ENCODE measurements around the gene KNCN. TPM values are rescaled to one million over a fixed set of nuclear protein-coding genes. Genes with fewer than 3 reads are reported as not detected.

The KNCN gene
- total RNA-seq, 4 donors from 2014 or later = not detected

GRCh38 chr1:46506470-46507219 is 44.8 kb downstream of the KNCN start:
- TF ChIP-seq CTCF (IDR thresholded peaks at IDR 0.05) = no peak
- DNase-seq (ENCODE audit: low spot score) = no peak

GRCh38 chr1:46503421-46503820 is 48.0 kb downstream of the KNCN start:
- TF ChIP-seq CTCF (IDR thresholded peaks at IDR 0.05) = no peak
- DNase-seq (ENCODE audit: low spot score) (no peak), ATAC-seq (ENCODE audit: low FRiP score) (no peak)

More at GRCh38 chr1:46506470-46507219, 44.8 kb downstream of the KNCN start:
- ATAC-seq (ENCODE audit: low FRiP score) = no peak

- DNase-seq (ENCODE audit: low spot score) (no peak), ATAC-seq (ENCODE audit: low FRiP score) (no peak)
- no peak for TF ChIP-seq CTCF (IDR thresholded peaks at IDR 0.05)
These were observed 49.9 kb downstream of the KNCN start for GRCh38 chr1:46501528-46501927.

- DNase-seq (ENCODE audit: low spot score) = no peak
- TF ChIP-seq CTCF (IDR thresholded peaks at IDR 0.05) = no peak
- no peak for ATAC-seq (ENCODE audit: low FRiP score)
These were observed 53.8 kb downstream of the KNCN start for GRCh38 chr1:46497665-46498064.

GRCh38 chr1:46497020-46497419 is 54.4 kb downstream of the KNCN start:
- ATAC-seq (ENCODE audit: low FRiP score) = no peak

GRCh38 chr1:46496505-46496904 is 54.9 kb downstream of the KNCN start:
- no peak for ATAC-seq (ENCODE audit: low FRiP score)

More at GRCh38 chr1:46497020-46497419, 54.4 kb downstream of the KNCN start:
- no peak for DNase-seq (ENCODE audit: low spot score)
- TF ChIP-seq CTCF (IDR thresholded peaks at IDR 0.05) = no peak

More at GRCh38 chr1:46496505-46496904, 54.9 kb downstream of the KNCN start:
- no peak for DNase-seq (ENCODE audit: low spot score)
- no peak for TF ChIP-seq CTCF (IDR thresholded peaks at IDR 0.05)

All from omental fat pad (tissue), 4 donors.